ENCODE results near the gene NRCAM.
"Not testable (repeated sequence)": the region's sequence is repeated elsewhere in the genome, so short reads cannot be mapped to it uniquely, and the experiment has no call there.

The NRCAM gene

GRCh38 chr7:108278776-108279175, 177.5 kb downstream of the NRCAM start:
- no peak for DNase-seq (ENCODE audit: low spot score)

DNA sequence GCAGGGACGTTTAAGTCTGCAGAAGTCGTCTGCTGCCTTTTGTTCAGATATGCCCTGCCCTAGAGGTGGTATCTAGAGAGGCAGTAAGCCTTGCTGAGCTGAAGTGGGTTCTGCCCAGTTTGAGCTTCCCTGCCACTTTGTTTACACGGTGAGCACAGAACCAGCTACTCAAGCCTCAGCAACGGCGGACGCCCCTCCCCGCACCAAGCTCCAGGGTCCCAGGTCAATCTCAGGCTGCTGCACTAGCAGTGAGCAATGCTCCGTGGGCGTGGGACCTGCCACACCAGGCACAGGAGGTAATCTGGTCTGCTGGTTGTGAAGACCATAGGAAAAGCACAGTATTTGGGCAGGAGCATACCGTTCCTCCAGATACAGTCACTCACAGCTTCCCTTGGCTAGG, 178.0 kb downstream of the NRCAM start:
- no peak for DNase-seq (ENCODE audit: low spot score)

DNA sequence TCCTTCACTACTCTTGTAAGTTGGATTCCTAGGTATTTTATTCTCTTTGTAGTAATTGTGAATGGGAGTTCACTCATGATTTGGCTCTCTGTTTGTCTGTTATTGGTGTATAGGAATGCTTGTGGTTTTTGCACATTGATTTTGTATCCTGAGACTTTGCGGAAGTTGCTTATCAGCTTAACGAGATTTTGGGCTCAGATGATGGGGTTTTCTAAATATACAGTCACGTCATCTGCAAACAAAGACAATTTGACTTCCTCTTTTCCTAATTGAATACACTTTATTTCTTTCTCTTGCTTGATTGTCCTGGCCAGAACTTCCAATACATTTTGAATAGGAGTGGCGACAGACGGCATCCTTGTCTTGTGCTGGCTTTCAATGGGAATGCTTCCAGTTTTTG, 181.8 kb downstream of the NRCAM start:
- not testable (repeated sequence) for DNase-seq (ENCODE audit: low spot score)

DNA sequence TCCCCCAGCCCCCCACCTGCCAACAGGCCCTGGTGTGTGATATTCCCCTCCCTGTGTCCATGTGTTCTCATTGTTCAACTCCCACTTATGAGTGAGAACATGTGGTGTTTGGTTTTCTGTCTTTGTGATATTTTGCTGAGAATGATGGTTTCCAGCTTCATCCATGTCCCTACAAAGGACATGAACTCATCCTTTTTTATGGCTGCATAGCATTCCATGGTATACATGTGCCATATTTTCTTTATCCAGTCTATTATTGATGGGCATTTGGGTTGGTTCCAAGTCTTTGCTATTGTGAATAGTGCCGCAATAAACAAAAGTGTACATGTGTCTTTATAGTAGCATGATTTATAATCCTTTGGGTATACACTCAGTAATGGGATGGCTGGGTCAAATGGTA, 183.3 kb downstream of the NRCAM start:
- DNase-seq (ENCODE audit: low spot score): not testable (repeated sequence)

- no peak for DNase-seq (ENCODE audit: low spot score)
Measured at GRCh38 chr7:108270385-108271015, 185.7 kb downstream of the NRCAM start.

- DNase-seq (ENCODE audit: low spot score): no peak
Measured at GRCh38 chr7:108268200-108268820, 187.9 kb downstream of the NRCAM start.

DNA sequence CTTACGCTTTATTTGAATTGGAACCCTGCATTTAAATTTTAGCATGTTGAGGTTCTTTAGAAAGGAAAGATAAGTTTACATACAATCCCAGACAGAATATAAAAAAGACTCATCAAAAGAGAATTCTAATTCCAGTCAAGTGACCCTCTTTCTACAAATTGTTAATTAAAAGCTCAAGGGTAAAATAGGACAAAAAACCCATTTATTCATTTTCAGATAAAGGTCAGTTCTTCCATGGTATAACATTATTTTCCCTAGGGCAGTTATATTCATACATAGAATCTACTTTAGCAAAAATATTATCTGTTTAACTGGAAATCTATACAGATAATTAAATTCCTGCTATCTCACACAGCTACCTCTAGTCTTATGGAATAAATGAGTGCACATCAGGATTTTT, 188.6 kb downstream of the NRCAM start:
- DNase-seq (ENCODE audit: low spot score): no peak

DNA sequence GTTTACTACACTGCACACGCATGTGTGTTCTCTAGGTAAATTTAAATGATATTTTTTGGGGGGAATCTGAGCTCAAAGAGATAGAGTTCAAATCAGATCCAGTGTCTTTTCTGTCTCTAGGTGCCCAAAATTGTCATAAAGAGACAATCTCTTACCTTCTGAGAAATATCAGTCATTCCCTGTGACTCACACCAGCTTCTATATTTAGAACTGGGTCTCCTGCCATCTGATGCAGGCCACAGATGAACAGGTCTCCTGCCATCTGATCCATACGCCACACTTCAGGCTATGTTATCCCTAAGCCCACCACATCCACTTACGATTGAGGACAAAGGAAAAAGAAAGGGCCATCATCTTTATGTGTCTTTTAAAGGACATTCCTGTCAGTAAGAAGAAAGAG, 189.7 kb downstream of the NRCAM start:
- no peak for DNase-seq (ENCODE audit: low spot score)

GRCh38 chr7:108266035-108266434, 190.2 kb downstream of the NRCAM start:
- no peak for DNase-seq (ENCODE audit: low spot score)

GRCh38 chr7:108265007-108265406, 191.2 kb downstream of the NRCAM start:
- DNase-seq (ENCODE audit: low spot score): no peak

DNA sequence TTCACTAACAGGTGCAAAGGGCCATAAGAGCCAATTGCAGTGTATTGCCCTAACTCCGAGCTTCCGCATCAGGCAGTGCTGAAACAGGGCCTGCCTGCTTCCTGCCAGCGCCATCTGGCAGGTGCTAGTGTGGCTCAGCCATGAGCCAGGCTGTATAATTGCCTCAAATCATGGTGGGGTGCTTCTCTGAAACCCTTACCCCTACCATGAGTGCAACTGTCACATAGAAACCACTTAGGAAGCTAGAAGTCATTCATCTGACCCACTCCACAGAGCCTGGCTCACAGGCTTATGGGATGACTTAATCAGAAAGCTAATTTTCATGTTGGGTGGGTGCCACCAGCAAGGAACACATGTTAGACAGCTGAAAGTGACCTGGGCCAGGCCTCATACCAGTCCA, 192.8 kb downstream of the NRCAM start:
- no peak for DNase-seq (ENCODE audit: low spot score)

GRCh38 chr7:108261560-108262255, 194.5 kb downstream of the NRCAM start:
- no peak for DNase-seq (ENCODE audit: low spot score)

DNA sequence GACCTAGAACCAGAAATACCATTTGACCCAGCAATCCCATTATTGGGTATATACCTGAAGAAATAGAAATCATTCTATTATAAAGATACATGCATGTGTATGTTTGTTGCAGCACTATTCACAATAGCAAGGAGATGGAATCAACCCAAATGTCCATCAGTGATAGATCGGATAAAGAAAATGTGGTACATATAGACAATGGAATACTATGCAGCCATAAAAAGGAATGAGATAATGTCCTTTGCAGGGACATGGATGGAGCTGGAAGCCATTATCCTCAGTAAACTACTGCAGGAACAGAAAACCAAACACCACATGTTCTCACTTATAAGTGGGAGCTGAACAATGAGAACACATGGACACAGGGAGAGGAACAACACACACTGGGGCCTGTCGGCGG, 196.8 kb downstream of the NRCAM start:
- not testable (repeated sequence) for DNase-seq (ENCODE audit: low spot score)

GRCh38 chr7:108257954-108258353, 198.3 kb downstream of the NRCAM start:
- DNase-seq (ENCODE audit: low spot score): no peak

DNA sequence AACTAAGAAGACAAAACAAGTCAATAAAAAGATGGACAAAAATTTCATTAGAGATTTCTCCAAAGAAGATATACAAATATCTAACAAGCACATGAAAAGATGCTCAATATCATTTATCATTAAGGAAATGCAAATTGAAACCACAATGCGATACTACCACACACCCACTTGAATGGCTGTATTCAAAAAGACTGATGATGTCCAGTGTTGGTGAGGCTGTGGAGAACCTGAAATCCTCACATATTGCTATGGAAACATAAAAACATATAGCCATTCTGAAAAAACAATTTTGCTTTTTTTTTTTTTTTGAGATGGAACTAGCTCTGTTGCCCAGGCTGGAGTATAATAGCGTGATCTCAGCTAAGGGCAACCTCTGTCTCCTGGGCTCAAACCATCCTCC, 202.0 kb downstream of the NRCAM start:
- DNase-seq (ENCODE audit: low spot score): no peak

GRCh38 chr7:108253275-108254044, 202.8 kb downstream of the NRCAM start:
- DNase-seq (ENCODE audit: low spot score): no peak

DNA sequence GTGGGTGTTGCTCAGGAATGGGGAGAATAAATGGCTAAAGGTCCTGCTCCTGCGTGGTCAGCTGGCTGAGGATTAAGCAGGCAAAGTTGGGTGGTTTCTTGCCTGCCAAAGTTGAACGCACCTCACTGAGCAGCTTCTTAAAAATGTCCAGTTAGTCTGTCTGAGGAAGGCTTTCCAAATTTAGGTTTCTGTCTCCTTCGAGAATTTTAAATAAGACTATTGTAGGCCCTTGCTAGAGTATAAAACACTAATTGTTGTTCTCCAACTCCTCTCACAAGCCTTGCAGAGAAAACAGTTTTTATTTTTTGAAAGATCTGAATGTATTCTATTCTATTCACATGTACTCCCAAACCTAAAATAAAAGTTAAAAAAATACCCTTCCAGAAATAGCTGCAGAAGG, 204.1 kb downstream of the NRCAM start:
- DNase-seq (ENCODE audit: low spot score): peak; percentile 54

DNA sequence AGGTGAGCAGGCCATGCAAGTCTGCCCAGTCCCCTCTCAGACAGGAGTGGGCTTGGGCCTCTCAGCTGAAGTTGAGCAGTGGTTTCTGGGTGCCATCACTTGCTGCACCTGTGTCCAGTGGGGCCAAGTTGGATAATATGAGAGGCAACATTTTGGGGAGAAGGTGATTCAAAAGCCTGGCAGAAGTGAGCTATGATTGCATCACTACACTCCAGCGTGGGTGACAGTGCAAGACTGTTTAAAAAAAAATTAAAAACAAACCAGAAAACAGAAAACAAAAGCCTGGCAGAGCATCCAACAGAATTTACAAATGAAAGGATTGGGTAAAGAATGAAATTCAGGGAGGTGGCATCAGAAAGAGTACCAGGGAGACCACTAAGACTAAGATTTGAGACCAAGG, 204.5 kb downstream of the NRCAM start:
- no peak for DNase-seq (ENCODE audit: low spot score)

- no peak for DNase-seq (ENCODE audit: low spot score)
Measured at GRCh38 chr7:108249453-108249852, 206.8 kb downstream of the NRCAM start.

DNA sequence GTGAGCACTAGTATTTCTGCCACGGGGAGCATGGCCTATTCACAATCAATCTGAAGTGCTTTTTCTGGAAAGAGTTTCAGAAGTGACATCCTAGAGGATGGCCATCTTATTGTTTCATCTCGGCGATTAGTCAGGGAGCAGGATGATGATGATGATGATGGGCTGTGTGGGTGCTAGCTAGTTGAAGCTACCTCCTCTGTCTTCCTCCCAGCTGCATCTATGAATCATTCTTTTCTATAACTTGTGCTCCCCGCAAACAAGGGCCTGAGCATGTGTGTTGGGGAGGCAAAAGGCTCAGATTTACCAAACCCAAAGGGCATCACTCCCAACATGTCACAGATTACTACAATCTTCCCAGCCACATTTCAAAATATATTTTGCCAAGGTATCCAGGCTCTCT, 207.4 kb downstream of the NRCAM start:
- no peak for DNase-seq (ENCODE audit: low spot score)

DNA sequence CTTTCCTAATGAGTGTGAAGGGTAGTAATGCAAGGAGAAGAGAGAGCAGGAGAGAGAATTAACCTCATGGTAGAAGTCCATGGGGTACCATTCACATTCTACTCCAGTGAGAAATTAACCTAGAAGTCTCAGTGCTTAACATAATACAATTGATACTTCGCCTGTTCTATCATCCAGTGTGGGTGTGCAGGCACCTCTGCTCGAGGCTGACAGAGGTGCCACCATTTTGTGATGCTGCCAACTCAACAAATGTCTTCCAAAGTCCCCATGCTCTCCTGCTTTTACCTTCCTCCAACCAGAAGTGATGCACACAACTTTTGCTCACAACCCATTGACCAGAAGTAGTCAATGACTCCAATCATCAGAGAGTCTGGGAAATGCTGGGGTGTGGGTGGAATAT, 207.8 kb downstream of the NRCAM start:
- DNase-seq (ENCODE audit: low spot score): no peak

DNA sequence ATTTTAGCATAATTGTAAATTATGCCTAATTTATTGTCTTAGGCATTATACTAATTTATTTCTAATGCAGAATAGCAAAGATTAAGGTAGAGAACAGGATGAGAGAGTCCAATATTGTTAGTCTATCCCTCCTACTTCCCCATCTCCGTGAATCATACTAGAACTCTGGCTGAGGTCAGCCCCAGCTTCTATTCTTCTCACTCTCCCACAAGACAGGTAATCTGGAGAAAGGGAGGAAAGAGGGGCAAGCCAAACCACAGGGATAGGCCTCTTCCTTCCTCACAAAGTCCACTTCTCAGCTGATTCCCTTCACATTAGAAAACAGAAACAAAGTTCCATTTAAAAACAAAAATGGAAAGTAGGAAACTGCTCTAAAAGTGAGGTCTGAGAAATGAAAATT, 208.6 kb downstream of the NRCAM start:
- DNase-seq (ENCODE audit: low spot score): no peak
